HepG2 (cell line): ENCODE measurements around the gene HACD1.

Experiments
- BCL3 ChIP-seq: sonication (generic); formaldehyde crosslinking; IDR thresholded peaks from 2 replicates; pipeline ENCODE4 v1.5.1; 2020; ENCODE audit warnings: mild to moderate bottlenecking, missing genetic modification reagents, moderate library complexity
- CBX5 ChIP-seq: sonication (generic); formaldehyde crosslinking; IDR thresholded peaks from 2 replicates; pipeline ENCODE4 v1.4.0; 2020; ENCODE audit warnings: missing genetic modification reagents, borderline replicate concordance
- CHD4 ChIP-seq: fragments of 200-600 bp; sonication (generic); IDR thresholded peaks from 2 replicates; pipeline ENCODE4 v1.7.0; 2017; ENCODE audit warnings: mild to moderate bottlenecking, low read length, borderline replicate concordance
- EZH2 ChIP-seq: conservative IDR thresholded peaks from 2 replicates; pipeline ENCODE4 v1.6.1; 2012; ENCODE audit warnings: mild to moderate bottlenecking, low read depth, low read length, moderate library complexity
- JUND ChIP-seq: sonication (generic); formaldehyde crosslinking; IDR thresholded peaks from 2 replicates; pipeline ENCODE4 v1.8.0; 2022; ENCODE audit warnings: mild to moderate bottlenecking, missing genetic modification reagents
- KDM5A ChIP-seq: fragments of 200-600 bp; sonication (generic); IDR thresholded peaks from 2 replicates; pipeline ENCODE4 v1.7.0; 2018; ENCODE audit warnings: antibody characterized with exemption, mild to moderate bottlenecking, low read length, borderline replicate concordance
- KLF16 ChIP-seq, 2 experiments: sonication (generic) in 1 of 2; formaldehyde crosslinking in 1 of 2; IDR thresholded peaks; 2 replicates each; pipeline versions ENCODE4 v1.6.1 to v1.8.0; 2016 to 2023; ENCODE audit warnings: missing genetic modification reagents in 2 of 2, missing compliant biosample characterization in 1 of 2
- POLR2A ChIP-seq, 2 experiments: IDR thresholded peaks; 2 replicates each; pipeline ENCODE4 v1.6.1; 2011; ENCODE audit warnings: low read depth in 2 of 2, low read length in 2 of 2, mild to moderate bottlenecking in 1 of 2, moderate library complexity in 1 of 2; ENCODE audit not compliant: insufficient read depth in 1 of 2
- POLR2AphosphoS5 ChIP-seq: IDR thresholded peaks from 2 replicates; pipeline ENCODE4 v1.6.1; 2012; ENCODE audit warnings: low read depth, low read length
- PTBP1 ChIP-seq: fragments of 200-400 bp; formaldehyde crosslinking; IDR thresholded peaks from 2 replicates; pipeline ENCODE4 v1.6.1; 2018; ENCODE audit warnings: low read length, low read depth; ENCODE audit not compliant: poor library complexity, severe bottlenecking
- ZBTB34 ChIP-seq: sonication (generic); formaldehyde crosslinking; IDR thresholded peaks from 2 replicates; pipeline ENCODE4 v1.8.0; 2022; ENCODE audit warnings: mild to moderate bottlenecking, missing genetic modification reagents

- no peak for TF ChIP-seq EZH2
- TF ChIP-seq CHD4 = no peak
- TF ChIP-seq KLF16 (CRISPR knock-in tag; IDR thresholded peaks at IDR 0.05) = no peak
- TF ChIP-seq PTBP1 = no peak
- no peak for TF ChIP-seq POLR2AphosphoS5
- no peak for TF ChIP-seq BCL3 (CRISPR knock-in tag)
- no peak for TF ChIP-seq KDM5A
- no peak for TF ChIP-seq ZBTB34 (CRISPR knock-in tag)
- no peak for TF ChIP-seq POLR2A (IDR thresholded peaks at IDR 0.05; ENCODE audit: insufficient read depth in 1 of 2, low read depth in 2 of 2, low read length in 2 of 2)
- no peak for TF ChIP-seq JUND (CRISPR knock-in tag)
- no peak for TF ChIP-seq CBX5
Observed at GRCh38 chr10:17605936-17606335, 11.2 kb downstream of the HACD1 start.
